Measurements from ENCODE around the gene AGPS.

AGPS gene

GRCh38 chr2:177392373-177393202 lies at the start of gene AGPS:
TSS of gene AGPS (plus strand) at chr2:177392773. CDS start at chr2:177392790, 17 bp downstream.
- H3K4me3 ChIP-seq (ENCODE audit: low read length), result peak within 1 kb of the TSS; percentile 66
- DNase-seq (ENCODE audit: low read depth), result peak; percentile 51
- TF ChIP-seq CTCF (IDR thresholded peaks at IDR 0.05; ENCODE audit: insufficient read depth, low read depth, low read length, missing control alignments), result no peak

GRCh38 chr2:177343773-177344172 lies 48.8 kb upstream of the AGPS start:
- H3K4me3 ChIP-seq (ENCODE audit: low read length), result no peak overlapping the region
- DNase-seq (ENCODE audit: low read depth), result no peak
- TF ChIP-seq CTCF (IDR thresholded peaks at IDR 0.05; ENCODE audit: insufficient read depth, low read depth, low read length, missing control alignments), result no peak

GRCh38 chr2:177344316-177344715 lies 48.3 kb upstream of the AGPS start:
- DNase-seq (ENCODE audit: low read depth), result no peak

GRCh38 chr2:177346192-177346591 lies 46.4 kb upstream of the AGPS start:
- no peak for TF ChIP-seq CTCF (IDR thresholded peaks at IDR 0.05; ENCODE audit: insufficient read depth, low read depth, low read length, missing control alignments)
- H3K4me3 ChIP-seq (ENCODE audit: low read length), result no peak overlapping the region
- no peak for DNase-seq (ENCODE audit: low read depth)

More at GRCh38 chr2:177344316-177344715, 48.3 kb upstream of the AGPS start:
- peak; percentile 34 for TF ChIP-seq CTCF (IDR thresholded peaks at IDR 0.05; ENCODE audit: insufficient read depth, low read depth, low read length, missing control alignments)
- no peak overlapping the region for H3K4me3 ChIP-seq (ENCODE audit: low read length)

GRCh38 chr2:177347570-177347969 lies 45.0 kb upstream of the AGPS start:
- DNase-seq (ENCODE audit: low read depth), result no peak

GRCh38 chr2:177348118-177348654 lies 44.4 kb upstream of the AGPS start:
- no peak overlapping the region for H3K4me3 ChIP-seq (ENCODE audit: low read length)
- TF ChIP-seq CTCF (IDR thresholded peaks at IDR 0.05; ENCODE audit: insufficient read depth, low read depth, low read length, missing control alignments), result no peak
- DNase-seq (ENCODE audit: low read depth), result no peak

More at GRCh38 chr2:177347570-177347969, 45.0 kb upstream of the AGPS start:
- H3K4me3 ChIP-seq (ENCODE audit: low read length), result no peak overlapping the region
- no peak for TF ChIP-seq CTCF (IDR thresholded peaks at IDR 0.05; ENCODE audit: insufficient read depth, low read depth, low read length, missing control alignments)
